ENCODE measurements around the gene USP14. TPM values are rescaled to one million over a fixed set of nuclear protein-coding genes. Genes with fewer than 3 reads are reported as not detected.

The USP14 gene
- total RNA-seq, 4 donors from 2014 or later = 31.4 to 57.5 (median 39.5) TPM

- no peak for TF ChIP-seq CTCF (IDR thresholded peaks at IDR 0.05)
- DNase-seq (ENCODE audit: low spot score) = no peak
- no peak for ATAC-seq (ENCODE audit: low FRiP score)
Observed at GRCh38 chr18:181711-182110, 23.4 kb downstream of the USP14 start.

- DNase-seq (ENCODE audit: low spot score) (no peak), ATAC-seq (ENCODE audit: low FRiP score) (no peak)
- no peak for TF ChIP-seq CTCF (IDR thresholded peaks at IDR 0.05)
Observed at GRCh38 chr18:183769-184168, 25.4 kb downstream of the USP14 start.

- DNase-seq (ENCODE audit: low spot score) = no peak
- TF ChIP-seq CTCF (IDR thresholded peaks at IDR 0.05) = no peak
- ATAC-seq (ENCODE audit: low FRiP score) = no peak
Observed at GRCh38 chr18:189254-189653, 30.9 kb downstream of the USP14 start.

- no peak for DNase-seq (ENCODE audit: low spot score)
- no peak for TF ChIP-seq CTCF (IDR thresholded peaks at IDR 0.05)
- no peak for ATAC-seq (ENCODE audit: low FRiP score)
Observed at GRCh38 chr18:191725-192124, 33.4 kb downstream of the USP14 start.

GRCh38 chr18:192801-193200 is 34.4 kb downstream of the USP14 start:
- no peak for TF ChIP-seq CTCF (IDR thresholded peaks at IDR 0.05)
- DNase-seq (ENCODE audit: low spot score) (no peak), ATAC-seq (ENCODE audit: low FRiP score) (no peak)

GRCh38 chr18:195651-196050 is 37.3 kb downstream of the USP14 start:
- DNase-seq (ENCODE audit: low spot score) (no peak), ATAC-seq (ENCODE audit: low FRiP score) (no peak)
- no peak for TF ChIP-seq CTCF (IDR thresholded peaks at IDR 0.05)

GRCh38 chr18:199214-199613 is 40.9 kb downstream of the USP14 start:
- no peak for ATAC-seq (ENCODE audit: low FRiP score)
- no peak for DNase-seq (ENCODE audit: low spot score)
- TF ChIP-seq CTCF (IDR thresholded peaks at IDR 0.05) = no peak
